Measurements from ENCODE around the gene PPME1. TPM values are rescaled to one million over a fixed set of nuclear protein-coding genes. Genes with fewer than 3 reads are reported as not detected.
A peak's percentile ranks its signal among the peaks of the same experiment; 100 is the strongest.

The PPME1 gene
- total and polyA plus RNA-seq, 9 of the 15 experiments (the other 6 are each of a cell fraction or from before 2014, with no cell fraction given): 9.8 to 81.7 (median 37.6) TPM

DNA sequence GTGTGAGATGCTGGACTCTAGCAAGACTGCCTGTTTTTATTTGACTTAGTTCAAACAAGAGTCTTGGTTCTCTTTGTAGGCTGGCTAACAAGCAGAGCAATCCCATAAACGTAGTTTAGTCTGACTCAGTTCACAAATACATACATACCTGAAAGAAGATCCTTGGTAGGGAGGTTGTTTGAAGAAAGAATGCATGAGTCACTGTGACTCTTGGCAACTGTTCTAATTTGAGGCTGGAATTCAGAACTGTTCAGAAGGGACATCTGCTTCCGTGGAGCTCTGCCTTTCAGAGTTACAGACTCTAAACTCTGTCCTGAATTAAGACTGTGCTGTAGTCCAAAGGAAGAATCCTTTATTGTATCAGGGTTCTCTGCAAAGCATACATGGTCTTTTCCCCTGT, 32.5 kb upstream of the PPME1 start (continued):
- TF ChIP-seq, protein P1, sequence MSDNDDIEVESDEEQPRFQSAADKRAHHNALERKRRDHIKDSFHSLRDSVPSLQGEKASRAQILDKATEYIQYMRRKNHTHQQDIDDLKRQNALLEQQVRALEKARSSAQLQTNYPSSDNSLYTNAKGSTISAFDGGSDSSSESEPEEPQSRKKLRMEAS (CRISPR knock-in tag; IDR thresholded peaks at IDR 0.05): no peak
- 0 out of 2 replicates have a peak, but pooled peaks have one; percentile 10 for TF ChIP-seq LEF1 (IDR thresholded peaks at IDR 0.05)
- TF ChIP-seq ZNF695 (CRISPR knock-in tag; IDR thresholded peaks at IDR 0.05): no peak
- peak; percentile 64; the same call in 1 of the 2 replicates for TF ChIP-seq SMARCC2 (IDR thresholded peaks at IDR 0.05; ENCODE audit: low read depth)
- no peak for TF ChIP-seq POLR2AphosphoS5 (IDR thresholded peaks at IDR 0.05; ENCODE audit: control insufficient read depth, insufficient read depth, low read depth, low read length)
- TF ChIP-seq, protein P2, sequence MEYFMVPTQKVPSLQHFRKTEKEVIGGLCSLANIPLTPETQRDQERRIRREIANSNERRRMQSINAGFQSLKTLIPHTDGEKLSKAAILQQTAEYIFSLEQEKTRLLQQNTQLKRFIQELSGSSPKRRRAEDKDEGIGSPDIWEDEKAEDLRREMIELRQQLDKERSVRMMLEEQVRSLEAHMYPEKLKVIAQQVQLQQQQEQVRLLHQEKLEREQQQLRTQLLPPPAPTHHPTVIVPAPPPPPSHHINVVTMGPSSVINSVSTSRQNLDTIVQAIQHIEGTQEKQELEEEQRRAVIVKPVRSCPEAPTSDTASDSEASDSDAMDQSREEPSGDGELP (CRISPR knock-in tag; IDR thresholded peaks at IDR 0.05; ENCODE audit: borderline replicate concordance): no peak
- TF ChIP-seq, protein P3, sequence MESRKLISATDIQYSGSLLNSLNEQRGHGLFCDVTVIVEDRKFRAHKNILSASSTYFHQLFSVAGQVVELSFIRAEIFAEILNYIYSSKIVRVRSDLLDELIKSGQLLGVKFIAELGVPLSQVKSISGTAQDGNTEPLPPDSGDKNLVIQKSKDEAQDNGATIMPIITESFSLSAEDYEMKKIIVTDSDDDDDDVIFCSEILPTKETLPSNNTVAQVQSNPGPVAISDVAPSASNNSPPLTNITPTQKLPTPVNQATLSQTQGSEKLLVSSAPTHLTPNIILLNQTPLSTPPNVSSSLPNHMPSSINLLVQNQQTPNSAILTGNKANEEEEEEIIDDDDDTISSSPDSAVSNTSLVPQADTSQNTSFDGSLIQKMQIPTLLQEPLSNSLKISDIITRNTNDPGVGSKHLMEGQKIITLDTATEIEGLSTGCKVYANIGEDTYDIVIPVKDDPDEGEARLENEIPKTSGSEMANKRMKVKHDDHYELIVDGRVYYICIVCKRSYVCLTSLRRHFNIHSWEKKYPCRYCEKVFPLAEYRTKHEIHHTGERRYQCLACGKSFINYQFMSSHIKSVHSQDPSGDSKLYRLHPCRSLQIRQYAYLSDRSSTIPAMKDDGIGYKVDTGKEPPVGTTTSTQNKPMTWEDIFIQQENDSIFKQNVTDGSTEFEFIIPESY (CRISPR knock-in tag; IDR thresholded peaks at IDR 0.05): no peak
- TF ChIP-seq, protein P4, sequence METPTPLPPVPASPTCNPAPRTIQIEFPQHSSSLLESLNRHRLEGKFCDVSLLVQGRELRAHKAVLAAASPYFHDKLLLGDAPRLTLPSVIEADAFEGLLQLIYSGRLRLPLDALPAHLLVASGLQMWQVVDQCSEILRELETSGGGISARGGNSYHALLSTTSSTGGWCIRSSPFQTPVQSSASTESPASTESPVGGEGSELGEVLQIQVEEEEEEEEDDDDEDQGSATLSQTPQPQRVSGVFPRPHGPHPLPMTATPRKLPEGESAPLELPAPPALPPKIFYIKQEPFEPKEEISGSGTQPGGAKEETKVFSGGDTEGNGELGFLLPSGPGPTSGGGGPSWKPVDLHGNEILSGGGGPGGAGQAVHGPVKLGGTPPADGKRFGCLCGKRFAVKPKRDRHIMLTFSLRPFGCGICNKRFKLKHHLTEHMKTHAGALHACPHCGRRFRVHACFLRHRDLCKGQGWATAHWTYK (CRISPR knock-in tag; IDR thresholded peaks at IDR 0.05): no peak
- no peak for TF ChIP-seq MCM2 (IDR thresholded peaks at IDR 0.05; ENCODE audit: low read depth)
- TF ChIP-seq HDAC1 (IDR thresholded peaks at IDR 0.05): no peak
- no peak for TF ChIP-seq NFXL1 (CRISPR knock-in tag; IDR thresholded peaks at IDR 0.05)
- no peak for TF ChIP-seq ZBTB7A (IDR thresholded peaks at IDR 0.05; ENCODE audit: borderline replicate concordance, control insufficient read depth, low read depth, low read length)
- TF ChIP-seq POLR3G (IDR thresholded peaks at IDR 0.05; ENCODE audit: extremely low read depth, insufficient read length, insufficient replicate concordance): no peak
- peak; percentile 73 for TF ChIP-seq TEAD4 (IDR thresholded peaks at IDR 0.05; ENCODE audit: low read length)
- TF ChIP-seq TEAD4 (CRISPR knock-in tag; IDR thresholded peaks at IDR 0.05; ENCODE audit: borderline replicate concordance): no peak
- no peak for TF ChIP-seq RBM14 (IDR thresholded peaks at IDR 0.05; ENCODE audit: borderline replicate concordance, insufficient read depth, low read depth, low read length)
- TF ChIP-seq PRPF4 (IDR thresholded peaks at IDR 0.05; ENCODE audit: insufficient read depth, low read depth, low read length, poor library complexity, severe bottlenecking): no peak
- TF ChIP-seq RFX1 (IDR thresholded peaks at IDR 0.05): peak; percentile 29; the same call in 1 of the 2 replicates
- TF ChIP-seq ZNF316 (IDR thresholded peaks at IDR 0.05): peak; percentile 64; the same call in 1 of the 2 replicates
- TF ChIP-seq ZNF24 (IDR thresholded peaks at IDR 0.05): no peak
